Caki2 (cell line): ENCODE results near the gene PRKCB. TPM values are rescaled to one million over a fixed set of nuclear protein-coding genes. Genes with fewer than 3 reads are reported as not detected.

Experiments
- DNase-seq: peaks from one replicate; pipeline ENCODE4 v3.0.0-alpha.2; 2015; ENCODE audit warnings: low read depth
- in situ Hi-C: cut with HindIII; loops from 2 replicates; pipeline ENCODE4 v1.10.0; 2016; ENCODE audit warnings: low sequenced_read_pairs, low pct_unique_long_range_greater_than_20kb, mixed read lengths
- total RNA-seq: library from RNA; depleted of rRNA; stranded (reverse); fragments of >200 nt; shearing (Covaris generic); gene quantifications from 2 replicates; pipeline ENCODE4 v1.2.3, GENCODE V29; 2014; ENCODE audit warnings: low replicate concordance

Gene PRKCB
- total RNA-seq, 1 experiment from 2014 or later = not detected

DNA sequence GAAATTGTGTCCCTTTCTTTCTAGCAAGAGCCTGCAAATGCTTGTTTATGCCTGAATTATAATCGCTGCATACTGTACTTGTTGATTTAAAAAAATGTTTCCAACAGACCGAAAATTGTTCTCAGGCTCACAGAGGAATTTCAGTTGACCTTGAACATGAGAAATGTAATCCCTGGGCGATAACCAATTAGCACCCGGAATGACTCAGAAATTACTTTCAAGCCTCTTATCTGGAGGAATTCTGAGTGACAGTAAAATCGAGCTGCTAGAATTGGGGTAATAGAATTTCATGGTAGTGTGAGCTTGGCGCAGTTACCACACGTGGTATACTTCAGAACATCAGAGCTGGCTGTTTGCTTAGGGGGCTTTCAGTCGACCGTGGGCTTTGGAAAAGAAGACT is 281.2 kb downstream of the PRKCB start:
- no peak for DNase-seq
- in situ Hi-C loops = no loop called here

DNA sequence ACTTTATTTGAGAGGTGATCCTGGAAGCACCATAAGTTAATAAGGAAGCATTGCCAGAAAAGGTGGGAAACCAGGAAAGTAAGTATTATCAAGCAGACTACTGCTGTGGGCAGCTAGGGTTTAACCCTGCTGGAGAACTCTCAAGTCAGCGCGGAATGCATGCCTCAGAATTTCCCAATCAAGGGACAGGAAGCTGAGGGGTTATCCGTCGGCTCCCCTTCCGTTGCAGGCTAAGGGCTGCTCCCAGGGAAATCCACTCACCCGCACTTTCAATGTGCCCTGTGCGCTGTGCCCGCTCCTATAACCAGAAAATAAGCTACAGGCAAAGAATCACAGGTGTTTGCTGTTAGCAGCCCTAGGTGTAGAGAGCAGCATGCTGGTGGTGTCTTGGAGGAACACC is 281.9 kb downstream of the PRKCB start:
- DNase-seq = no peak
- in situ Hi-C loops = no loop called here

DNA sequence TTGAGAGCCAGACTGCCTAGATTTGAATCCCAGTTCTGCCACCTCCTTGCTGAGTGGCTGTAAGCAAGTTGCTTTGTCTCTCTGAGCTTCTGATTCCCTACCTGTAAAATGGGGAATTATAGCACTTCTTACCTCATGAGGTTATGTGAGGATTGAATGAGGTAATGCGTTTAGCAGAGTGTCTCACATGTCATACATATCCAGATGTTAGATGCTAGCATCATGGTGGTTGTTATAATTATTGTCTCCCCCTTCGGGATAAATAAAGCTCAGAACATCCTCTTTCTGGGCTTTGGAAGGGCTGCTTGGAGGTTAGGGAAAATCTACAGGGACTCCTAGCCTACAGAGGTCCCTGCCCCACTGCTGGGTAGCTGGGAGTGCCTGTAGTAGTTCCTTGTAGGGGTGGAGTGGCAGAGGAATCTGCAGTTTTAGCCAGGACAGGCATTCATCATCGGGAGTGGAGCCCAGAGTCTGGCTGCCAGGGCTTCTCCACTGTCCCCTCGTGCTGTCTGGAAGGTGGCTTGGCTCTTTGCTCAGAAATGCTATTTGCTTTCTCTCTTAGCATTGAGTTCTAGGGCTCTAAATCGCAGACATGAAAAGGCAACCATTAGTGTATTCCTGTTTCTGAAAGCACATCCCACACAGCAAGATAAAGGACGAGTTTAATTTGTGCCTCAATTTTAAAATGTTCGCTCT is 282.5 kb downstream of the PRKCB start:
- in situ Hi-C loops = no loop called here
- DNase-seq = no peak

DNA sequence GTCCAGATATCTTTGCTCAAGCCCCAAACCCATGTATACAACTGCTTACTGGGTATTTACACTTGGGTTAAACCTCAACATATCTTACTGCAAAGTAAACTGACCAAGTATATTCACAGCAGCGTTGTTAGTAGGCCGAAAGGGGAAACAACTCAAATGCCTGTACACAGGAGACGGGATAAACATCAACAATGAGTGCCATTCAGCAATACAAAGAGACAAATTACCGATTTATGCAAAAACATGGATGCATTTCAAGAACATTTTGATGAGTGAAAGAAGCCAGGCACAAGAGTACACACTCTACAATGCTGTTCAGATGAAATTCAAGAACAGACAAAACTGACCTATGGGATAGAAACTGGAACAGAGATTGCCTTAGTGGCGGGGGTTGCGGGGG is 284.0 kb downstream of the PRKCB start:
- in situ Hi-C loops = no loop called here

DNA sequence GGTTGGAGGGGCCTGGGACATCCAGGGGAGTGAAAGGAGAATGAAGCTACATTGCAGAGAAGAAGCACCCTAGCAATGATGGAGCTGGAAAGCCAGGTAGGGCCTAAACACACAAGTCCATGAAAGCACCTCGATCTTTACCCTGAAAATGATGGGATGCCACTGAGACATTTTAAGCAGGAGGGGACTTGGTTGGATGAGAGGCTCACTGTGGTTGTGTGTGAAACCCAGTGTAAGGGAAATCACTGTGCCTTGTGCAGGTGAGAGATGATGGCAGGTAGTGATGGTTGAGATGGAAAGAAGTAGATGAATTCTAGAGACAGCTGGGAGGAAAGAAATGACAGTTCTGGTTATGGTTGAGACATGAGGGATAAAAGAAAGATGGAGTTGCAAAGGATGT is 287.5 kb downstream of the PRKCB start:
- no peak for DNase-seq
- in situ Hi-C loops = no loop called here

More for the DNA sequence above, 284.0 kb downstream of the PRKCB start:
- DNase-seq = no peak

DNA sequence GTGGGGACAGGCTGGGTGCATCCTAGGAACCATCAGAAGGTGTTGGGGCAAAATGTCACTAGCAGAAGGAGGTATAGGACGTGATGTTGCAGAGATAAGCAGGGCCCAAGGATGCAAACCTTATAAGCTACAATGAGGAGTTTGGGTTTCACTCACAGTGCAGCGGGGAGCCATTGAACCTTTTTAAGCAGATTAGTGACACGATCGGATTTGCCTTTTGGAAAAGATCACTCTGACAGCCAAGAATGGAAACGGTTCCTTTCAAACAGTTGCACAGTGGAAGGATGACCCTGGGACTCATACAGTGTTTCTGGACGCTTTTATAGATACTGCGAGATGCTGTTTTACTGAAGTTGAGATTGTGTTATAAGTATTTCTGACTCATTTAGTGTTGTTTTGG is 288.5 kb downstream of the PRKCB start:
- no peak for DNase-seq
- in situ Hi-C loops = no loop called here

DNA sequence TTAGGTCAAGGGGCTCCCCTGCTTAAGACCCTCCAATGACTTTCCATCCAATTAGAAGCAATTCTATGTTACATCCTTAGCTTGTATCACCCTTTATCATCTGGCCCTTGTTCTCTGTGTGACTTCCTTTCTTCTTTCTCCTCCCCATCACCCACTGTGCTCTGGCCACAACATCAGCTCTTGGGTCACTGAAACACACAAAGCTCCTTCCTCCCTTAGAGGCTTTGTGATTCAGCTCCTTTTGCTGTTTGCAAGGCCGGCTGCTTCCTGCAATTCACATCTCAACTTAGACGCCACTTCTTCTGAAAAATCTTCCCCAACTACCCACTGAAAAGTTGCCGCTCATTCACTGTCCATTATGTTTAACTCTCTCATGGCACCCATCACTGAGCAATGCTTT is 289.4 kb downstream of the PRKCB start:
- DNase-seq = no peak
- in situ Hi-C loops = no loop called here

DNA sequence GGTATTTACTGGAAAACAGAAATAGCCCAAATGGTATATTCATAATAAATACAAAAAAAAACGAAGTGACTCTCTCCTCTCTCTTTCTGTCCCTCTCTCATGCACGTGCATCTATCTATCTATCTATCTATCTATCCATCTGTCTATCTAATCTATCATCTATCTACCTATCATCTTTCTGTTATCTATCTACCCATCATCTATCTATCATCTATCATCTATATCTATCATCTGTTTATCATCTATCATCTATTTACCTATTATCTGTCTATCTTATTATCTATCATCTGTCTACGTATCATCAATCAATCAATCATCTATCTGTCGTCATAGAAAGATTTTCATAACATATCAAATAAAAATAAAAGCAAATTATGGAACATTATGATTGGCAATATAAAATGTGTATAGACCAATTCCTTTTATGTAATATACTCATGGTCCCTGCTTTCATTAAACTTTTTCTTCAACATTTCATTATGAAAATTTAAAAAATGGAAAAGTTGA is 293.7 kb downstream of the PRKCB start:
- DNase-seq = no peak
- in situ Hi-C loops = no loop called here

DNA sequence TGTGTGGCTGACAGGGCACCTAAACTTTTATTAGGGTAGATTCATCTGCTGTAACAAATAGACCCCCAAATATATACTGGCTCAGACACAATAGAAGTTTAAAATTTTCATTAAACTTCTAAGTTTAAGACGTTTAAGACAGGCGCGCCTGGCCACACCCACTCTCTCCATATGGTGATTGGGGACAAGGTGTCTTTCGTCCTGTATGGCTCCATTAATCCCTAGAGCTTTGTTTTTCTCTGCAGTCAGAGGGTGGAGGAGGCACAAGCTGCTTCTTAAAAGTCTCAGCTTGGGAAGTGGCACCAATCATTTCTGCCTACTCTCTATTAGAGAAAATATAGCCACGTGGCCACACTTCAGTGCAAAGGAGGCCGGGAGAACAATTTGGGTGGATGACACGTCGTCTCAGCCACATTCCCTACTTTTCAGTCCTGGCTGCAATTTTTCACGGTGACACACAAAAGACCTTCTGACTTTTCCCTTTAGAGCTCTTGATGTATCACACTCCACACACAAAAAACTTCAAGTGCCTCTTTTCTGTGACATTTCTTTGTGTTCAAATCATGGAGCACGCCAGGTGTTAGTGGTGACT is 294.8 kb downstream of the PRKCB start:
- in situ Hi-C loops = no loop called here
- no peak for DNase-seq

DNA sequence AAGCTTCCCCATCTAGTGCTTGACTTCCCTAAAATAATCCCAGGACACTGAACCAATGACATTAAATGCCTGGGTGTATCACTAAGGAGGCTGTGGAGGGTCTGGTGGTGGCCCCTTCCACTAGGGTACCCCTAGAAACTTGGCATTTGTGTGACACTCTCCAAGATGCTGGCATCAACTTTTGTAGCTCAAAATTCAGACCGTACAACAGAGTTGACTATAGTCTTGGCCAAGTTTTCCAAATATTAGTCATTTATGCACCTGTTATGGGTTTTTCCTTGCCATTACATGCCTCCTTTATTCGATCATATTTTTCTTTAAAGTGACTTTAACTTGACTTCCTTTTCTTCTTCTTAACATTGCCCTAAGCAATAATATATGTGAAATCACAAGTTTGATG is 295.5 kb downstream of the PRKCB start:
- in situ Hi-C loops = no loop called here
- no peak for DNase-seq

DNA sequence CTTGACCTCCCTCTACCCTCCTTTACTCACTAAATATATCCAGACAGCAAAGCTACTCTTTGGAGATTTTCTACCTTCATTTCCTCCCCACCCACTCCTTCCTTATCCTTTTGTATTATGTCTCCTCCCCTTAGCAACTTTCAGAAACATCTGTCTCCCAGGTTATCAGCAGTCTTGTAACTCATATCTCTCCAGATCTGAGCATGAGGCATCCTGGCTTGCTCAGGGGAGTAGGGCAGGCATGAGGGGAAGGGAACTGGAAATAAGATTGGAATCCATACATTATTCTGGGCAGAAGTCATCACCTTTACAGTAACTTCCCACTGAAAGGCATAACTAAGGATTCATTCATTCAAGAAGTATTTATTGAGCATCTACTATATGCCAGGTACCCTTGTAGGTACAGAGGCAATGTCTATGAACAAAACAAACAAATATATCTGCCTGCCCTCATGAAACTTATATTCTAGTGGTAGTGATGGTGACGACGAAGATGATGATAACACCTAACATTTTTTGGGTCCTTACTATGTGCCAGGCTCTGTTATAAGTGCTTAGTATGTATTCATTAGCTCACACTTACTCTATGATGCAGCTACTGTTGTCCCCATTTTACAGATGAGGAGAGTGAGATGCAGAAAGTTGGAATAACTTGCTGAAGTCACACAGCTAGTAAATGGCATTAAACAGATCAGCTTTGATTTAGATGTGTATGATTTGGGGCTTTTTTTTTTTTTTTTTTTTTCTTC is 296.4 kb downstream of the PRKCB start:
- in situ Hi-C loops = no loop called here
- no peak for DNase-seq

DNA sequence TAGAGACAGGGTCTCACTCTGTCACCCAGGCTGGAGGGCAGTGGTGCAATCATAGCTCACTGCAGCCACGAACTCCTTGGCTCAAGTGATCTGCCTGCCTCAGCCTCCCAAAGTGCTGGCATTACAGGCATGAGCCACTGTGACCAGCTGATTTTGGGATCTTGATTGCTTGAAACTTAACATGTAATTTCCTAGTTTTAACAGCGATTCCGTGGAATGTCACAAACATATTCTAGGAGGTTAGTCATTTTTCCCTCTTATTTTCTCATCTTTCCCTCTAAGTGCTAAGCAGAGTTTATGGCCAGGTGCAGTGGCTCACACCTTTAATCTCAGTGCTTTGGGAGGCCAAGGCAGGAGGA is 297.0 kb downstream of the PRKCB start:
- in situ Hi-C loops = no loop called here

DNA sequence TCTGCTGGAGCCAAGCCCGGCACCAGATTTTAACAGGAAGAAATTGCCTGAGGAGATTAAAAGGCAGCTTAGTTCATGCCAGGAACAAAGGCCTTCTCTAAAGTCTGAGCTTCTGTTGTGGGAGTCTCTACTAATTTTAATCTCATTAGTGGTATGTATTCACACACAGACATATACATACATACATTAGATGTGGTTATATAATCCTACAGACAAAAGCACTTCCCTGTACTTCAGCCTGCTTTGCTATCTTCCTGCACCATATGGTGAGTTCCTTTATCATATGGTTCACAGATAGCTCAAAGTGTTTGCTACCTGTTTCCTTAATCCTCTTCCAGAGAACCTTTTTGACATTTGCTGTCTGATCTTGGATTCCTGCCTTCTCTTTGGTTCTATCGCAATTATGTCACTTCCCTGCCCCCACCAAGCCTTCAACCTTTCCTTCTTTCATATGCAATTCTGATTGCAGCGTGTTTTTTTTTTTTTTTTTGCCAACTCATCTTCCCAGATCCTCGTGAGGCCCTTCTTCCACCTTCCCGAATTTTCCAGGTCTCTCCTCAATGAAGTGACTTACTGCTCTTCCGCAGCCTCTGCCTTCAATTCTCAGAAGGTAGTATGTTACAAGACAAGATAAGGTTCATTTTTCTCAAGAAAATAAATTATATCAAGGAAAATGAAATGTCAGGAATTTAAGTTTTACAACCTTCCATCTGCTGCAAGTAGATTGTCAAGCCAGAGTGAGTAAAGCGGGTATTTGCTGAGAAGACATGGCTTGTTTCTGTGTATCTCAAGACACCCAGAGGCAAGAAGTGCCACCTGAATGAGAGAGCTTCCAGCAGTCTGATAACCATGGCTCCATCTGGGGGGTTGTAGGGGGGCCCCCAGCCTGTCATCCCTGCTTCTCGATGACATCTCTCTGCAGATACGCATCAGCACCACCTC is 300.1 kb downstream of the PRKCB start:
- in situ Hi-C loops = no loop called here
- DNase-seq = no peak

More for the DNA sequence above, 297.0 kb downstream of the PRKCB start:
- no peak for DNase-seq

DNA sequence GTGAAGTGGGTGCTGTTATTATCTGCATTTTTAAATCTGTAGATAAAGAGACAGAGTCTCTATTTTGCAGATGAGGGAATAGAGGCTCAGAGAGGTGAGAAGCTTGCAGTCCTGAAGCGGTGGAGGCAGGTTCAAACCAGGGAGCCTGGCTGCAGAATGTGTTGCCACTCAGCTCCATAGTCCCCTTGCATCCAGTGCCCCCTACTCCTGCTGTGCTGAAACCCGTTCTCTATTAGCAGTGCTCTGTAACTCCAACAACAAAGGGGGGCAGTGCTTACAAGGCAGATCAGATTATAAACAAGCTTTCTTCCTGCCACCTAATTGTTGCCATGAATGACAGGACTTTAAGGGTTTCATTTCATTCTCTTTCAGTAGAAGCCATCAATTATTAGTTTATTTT is 302.2 kb downstream of the PRKCB start:
- DNase-seq = no peak
- in situ Hi-C loops = no loop called here

DNA sequence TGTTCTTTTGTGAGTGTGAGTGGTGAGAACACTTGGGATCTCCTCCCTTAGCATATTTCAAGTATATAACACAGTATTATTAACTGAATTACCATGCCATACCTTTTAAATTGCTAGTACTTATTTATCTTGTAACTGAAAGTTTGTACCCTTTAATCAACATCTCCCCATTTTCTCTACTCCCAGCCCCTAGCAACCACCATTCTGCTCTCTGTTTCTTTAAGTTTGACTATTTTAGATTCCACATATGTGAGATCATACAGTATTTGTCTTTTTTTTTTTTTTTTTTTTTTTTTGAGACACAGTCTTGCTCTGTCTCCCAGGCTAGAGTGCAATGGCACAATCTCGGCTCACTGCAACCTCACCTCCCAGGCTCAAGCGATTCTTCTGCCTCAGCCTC is 302.8 kb downstream of the PRKCB start:
- no peak for DNase-seq
- in situ Hi-C loops = no loop called here

DNA sequence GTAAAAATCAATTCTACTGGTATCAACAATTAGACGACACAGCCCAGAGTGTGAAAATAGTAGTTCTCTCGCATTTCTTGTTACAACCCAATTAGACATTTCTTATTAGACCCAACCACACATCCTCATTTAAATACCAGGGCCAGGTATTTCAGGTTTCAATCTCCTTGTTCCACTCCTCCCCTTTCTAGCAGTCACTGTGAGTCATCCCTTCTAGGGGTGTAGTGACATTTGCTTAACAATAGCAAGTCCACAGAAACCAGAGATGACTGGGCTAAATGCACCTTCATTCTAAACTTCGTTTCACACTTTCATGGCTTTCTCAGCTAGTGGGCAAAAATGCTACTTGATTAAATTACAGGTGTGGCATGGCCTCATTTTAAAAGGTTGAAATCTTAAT is 303.5 kb downstream of the PRKCB start:
- no peak for DNase-seq
- in situ Hi-C loops = no loop called here

DNA sequence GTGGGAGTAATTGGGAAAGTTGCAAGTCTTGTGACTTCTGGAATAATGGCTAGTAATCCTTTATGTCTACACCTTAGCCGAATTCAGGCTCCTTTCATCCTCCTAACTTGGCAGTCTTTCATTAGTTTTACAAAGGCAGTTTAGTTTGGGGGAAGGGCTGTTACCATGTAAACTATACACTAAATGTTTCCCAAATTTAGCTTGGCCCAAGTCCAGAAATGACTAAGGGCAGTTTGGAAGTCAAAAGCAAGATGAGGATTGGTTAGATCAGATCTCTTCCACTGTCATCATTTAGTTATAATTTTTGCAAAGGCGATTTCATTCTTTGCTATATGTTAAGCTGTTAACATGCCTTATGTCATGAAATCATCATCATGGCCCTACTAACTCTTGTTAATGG is 304.9 kb downstream of the PRKCB start:
- no peak for DNase-seq
- in situ Hi-C loops = no loop called here

DNA sequence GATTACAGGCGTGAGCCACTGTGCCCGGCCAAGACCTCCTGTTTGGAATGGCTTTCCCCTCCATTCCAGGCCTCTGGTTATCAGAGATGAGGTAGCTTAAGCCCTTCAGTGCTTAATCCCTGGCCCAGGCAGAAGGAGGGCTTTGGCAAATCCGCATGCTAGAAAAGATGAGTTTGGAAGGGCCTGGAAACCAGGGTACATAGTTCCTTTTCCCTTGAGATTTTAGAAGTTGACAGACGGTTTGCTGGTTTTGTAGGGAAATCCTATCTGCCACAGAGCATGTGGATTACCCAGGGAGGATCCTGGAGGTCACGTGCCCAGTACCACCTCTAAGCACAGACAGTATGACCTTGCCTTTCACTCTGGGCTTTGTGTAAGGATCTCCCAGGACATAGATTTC is 305.7 kb downstream of the PRKCB start:
- in situ Hi-C loops = no loop called here
- no peak for DNase-seq

DNA sequence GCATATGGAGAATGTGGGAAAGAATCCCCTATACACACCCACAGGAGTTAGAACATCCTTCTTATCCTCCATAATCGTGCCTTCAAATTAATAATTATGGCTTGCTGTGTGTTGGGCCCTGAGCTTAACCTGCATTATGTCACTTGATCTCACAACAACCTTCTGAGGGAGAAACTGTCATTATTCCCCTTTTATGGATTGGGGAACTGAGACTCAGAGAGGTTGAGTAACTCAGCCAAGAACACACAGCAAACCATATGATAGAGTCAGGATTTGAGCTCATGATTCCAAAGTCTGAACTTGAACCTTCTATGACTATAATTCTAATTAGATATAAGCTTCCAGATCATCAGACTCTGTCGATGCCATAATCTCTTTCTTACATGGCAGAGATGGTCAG is 306.1 kb downstream of the PRKCB start:
- no peak for DNase-seq
- in situ Hi-C loops = no loop called here
